ENCODE measurements around the gene ZNF536.
"Not testable (repeated sequence)": the region's sequence is repeated elsewhere in the genome, so short reads cannot be mapped to it uniquely, and the experiment has no call there.

Gene ZNF536

GRCh38 chr19:30411714-30412113 lies 39.5 kb downstream of the ZNF536 start:
- no peak overlapping the region for H3K4me3 ChIP-seq (ENCODE audit: low read depth, low read length)
- no peak for TF ChIP-seq CTCF (IDR thresholded peaks at IDR 0.05; ENCODE audit: borderline replicate concordance, insufficient read depth, low read depth, low read length)

- no peak overlapping the region for H3K4me3 ChIP-seq (ENCODE audit: low read depth, low read length)
- no peak for TF ChIP-seq CTCF (IDR thresholded peaks at IDR 0.05; ENCODE audit: borderline replicate concordance, insufficient read depth, low read depth, low read length)
These were observed 44.2 kb downstream of the ZNF536 start for GRCh38 chr19:30416375-30416774.

- H3K4me3 ChIP-seq (ENCODE audit: low read depth, low read length), result not testable (repeated sequence)
These were observed 45.0 kb downstream of the ZNF536 start for GRCh38 chr19:30417166-30417565.

- no peak overlapping the region for H3K4me3 ChIP-seq (ENCODE audit: low read depth, low read length)
- TF ChIP-seq CTCF (IDR thresholded peaks at IDR 0.05; ENCODE audit: borderline replicate concordance, insufficient read depth, low read depth, low read length), result no peak
These were observed 47.5 kb downstream of the ZNF536 start for GRCh38 chr19:30419568-30420180.

GRCh38 chr19:30420316-30420715 lies 48.1 kb downstream of the ZNF536 start:
- no peak overlapping the region for H3K4me3 ChIP-seq (ENCODE audit: low read depth, low read length)
- TF ChIP-seq CTCF (IDR thresholded peaks at IDR 0.05; ENCODE audit: borderline replicate concordance, insufficient read depth, low read depth, low read length), result no peak

GRCh38 chr19:30420881-30421280 lies 48.7 kb downstream of the ZNF536 start:
- H3K4me3 ChIP-seq (ENCODE audit: low read depth, low read length), result no peak overlapping the region
- TF ChIP-seq CTCF (IDR thresholded peaks at IDR 0.05; ENCODE audit: borderline replicate concordance, insufficient read depth, low read depth, low read length), result no peak

GRCh38 chr19:30421571-30421970 lies 49.4 kb downstream of the ZNF536 start:
- no peak overlapping the region for H3K4me3 ChIP-seq (ENCODE audit: low read depth, low read length)
- no peak for TF ChIP-seq CTCF (IDR thresholded peaks at IDR 0.05; ENCODE audit: borderline replicate concordance, insufficient read depth, low read depth, low read length)

GRCh38 chr19:30423481-30423880 lies 51.3 kb downstream of the ZNF536 start:
- no peak for TF ChIP-seq CTCF (IDR thresholded peaks at IDR 0.05; ENCODE audit: borderline replicate concordance, insufficient read depth, low read depth, low read length)
- H3K4me3 ChIP-seq (ENCODE audit: low read depth, low read length), result no peak overlapping the region
